ENCODE results near the gene FBLN5. TPM values are rescaled to one million over a fixed set of nuclear protein-coding genes. Genes with fewer than 3 reads are reported as not detected.

FBLN5 gene
- total RNA-seq, 1 experiment from 2014 or later, result 0.90 TPM

DNA sequence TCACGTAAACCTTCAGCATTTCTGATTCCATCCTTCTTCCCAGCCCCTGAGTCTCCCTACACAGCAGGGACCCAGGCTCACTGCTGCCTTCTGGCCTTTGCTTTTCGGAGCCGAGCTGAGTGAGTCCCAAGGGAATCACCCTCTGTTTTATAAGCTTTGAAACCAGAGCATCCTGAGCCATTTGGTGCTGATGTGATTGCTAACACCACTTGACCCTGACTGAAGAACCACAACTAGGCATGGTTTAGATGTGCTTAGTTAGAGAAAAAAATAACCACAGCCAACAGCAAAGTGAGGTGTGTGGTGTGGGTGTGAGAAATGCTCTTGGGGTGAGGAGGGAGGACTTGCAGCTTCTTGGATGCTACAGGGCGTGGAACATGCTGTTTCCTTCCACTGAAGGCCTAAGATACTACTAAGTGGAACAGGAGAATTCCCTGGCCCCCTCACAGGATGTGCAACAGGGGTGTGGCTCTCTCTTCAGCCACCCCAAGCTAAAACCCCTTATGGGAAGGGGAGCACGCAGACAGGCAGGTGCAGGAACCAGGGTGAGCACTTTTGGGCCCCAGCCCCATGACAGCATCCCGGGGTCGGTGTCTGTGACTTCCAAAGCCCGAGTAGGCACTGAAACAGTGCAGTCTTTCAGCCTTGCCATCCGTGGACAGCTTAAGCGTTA is 80.0 kb downstream of the FBLN5 start, which contains the start of gene TC2N:
TSS of gene TC2N (minus strand) at position 221 of the 673 bp plus-strand sequence. CDS start 53,767 bp downstream, outside the sequence.
- CTCF ChIA-PET, result interaction anchor here (0.5 to 0.8 kb wide), 2 partner anchors 25 to 360 kb away, joined by 3 read pairs; no protein-coding TSS in a partner anchor
- H3K27me3 Mint-ChIP-seq (ENCODE audit: unreplicated experiment), result no peaks in the 10 kb centered on the region
- H3K4me3 Mint-ChIP-seq (ENCODE audit: low read depth, unreplicated experiment), result no peak within 1 kb of the TSS
- peaks cover 22% of the 10 kb centered on the region for H3K4me1 Mint-ChIP-seq (ENCODE audit: low read depth, unreplicated experiment)
- H3K36me3 Mint-ChIP-seq (ENCODE audit: insufficient read depth, unreplicated experiment), result peaks cover 7% of the 10 kb centered on the region
- H3K9me3 Mint-ChIP-seq (ENCODE audit: low read depth, unreplicated experiment), result no peaks in the 10 kb centered on the region
- no TSS peak for BruUV-seq (replicated peaks)
- TF ChIP-seq CTCF (IDR thresholded peaks at IDR 0.05; ENCODE audit: unreplicated experiment), result no peak
- intact Hi-C loops (cut with micrococcal nuclease; ENCODE audit: unreplicated experiment), result no loop called here
- H3K27ac Mint-ChIP-seq (ENCODE audit: unreplicated experiment), result no peak within 1 kb of the TSS
- no peak for DNase-seq

DNA sequence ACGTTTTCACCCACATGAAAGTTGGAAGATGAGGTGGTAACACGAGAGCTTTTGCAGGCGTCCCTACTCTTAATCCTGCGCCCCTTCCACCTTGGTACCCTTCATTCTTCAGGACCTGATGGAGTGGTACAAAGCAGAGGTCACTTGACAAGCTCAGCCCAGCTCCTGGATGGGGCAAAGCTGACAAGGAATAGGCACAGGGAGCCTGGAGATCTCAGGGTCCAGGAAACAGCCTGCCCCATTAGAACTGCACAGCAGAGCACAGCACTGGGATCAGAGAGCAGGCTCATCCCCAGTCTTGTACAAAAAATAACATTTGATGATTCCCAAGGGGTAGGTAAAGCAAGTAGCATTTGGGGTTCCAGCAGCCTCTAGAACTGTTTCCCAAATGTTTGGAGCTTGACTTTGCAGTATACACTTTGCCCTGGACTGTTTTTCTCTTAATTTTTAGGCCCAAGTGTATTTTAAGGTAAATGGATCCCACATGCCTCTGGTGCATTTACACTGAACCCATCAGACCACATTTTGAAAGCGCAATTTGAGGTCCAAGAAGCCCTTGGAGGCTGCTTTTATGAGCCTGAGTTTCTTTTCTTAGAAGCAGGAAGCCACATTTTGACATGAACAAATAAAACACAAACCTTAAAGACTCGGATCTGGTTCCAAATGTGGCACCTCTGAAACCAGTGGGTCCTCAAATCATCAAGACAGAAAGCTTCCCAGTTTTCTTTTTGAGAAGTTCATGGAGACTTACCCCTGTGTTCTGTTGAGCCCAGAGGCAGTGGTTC is 80.8 kb downstream of the FBLN5 start:
- no peaks in the 10 kb centered on the region for H3K27me3 Mint-ChIP-seq (ENCODE audit: unreplicated experiment)
- CTCF ChIA-PET, result interaction anchor here (0.5 to 0.8 kb wide), 2 partner anchors 24 to 359 kb away, joined by 3 read pairs; no protein-coding TSS in a partner anchor
- H3K4me1 Mint-ChIP-seq (ENCODE audit: low read depth, unreplicated experiment), result peaks cover 16% of the 10 kb centered on the region
- DNase-seq, result no peak
- no peak overlapping the region for H3K27ac Mint-ChIP-seq (ENCODE audit: unreplicated experiment)
- no peak for TF ChIP-seq CTCF (IDR thresholded peaks at IDR 0.05; ENCODE audit: unreplicated experiment)
- no peaks in the 10 kb centered on the region for H3K36me3 Mint-ChIP-seq (ENCODE audit: insufficient read depth, unreplicated experiment)
- no TSS peak for BruUV-seq (replicated peaks)
- no peaks in the 10 kb centered on the region for H3K9me3 Mint-ChIP-seq (ENCODE audit: low read depth, unreplicated experiment)
- intact Hi-C loops (cut with micrococcal nuclease; ENCODE audit: unreplicated experiment), result no loop called here
- H3K4me3 Mint-ChIP-seq (ENCODE audit: low read depth, unreplicated experiment), result no peak overlapping the region

DNA sequence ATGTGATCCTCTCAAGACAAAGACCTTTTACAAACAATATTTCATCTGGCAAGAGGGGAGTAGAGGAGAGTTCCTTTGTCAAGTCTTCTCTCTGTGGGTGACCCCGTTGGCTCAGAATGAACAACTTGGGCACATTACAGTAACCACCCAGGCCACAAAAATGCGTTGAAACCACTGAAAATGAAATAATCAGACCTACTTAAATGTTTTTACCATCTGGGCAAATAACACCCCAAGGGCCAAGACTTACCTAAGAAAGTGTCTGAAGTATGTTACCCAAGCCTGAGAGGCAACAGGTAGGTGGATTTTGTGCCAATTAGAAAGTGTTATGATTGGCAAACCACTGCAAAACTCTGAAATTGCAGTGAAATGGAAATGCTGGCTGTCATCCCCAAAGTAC is 81.4 kb downstream of the FBLN5 start:
- Mint-ChIP-seq H3K4me3 (ENCODE audit: low read depth, unreplicated experiment) (no peak overlapping the region), H3K27me3 (ENCODE audit: unreplicated experiment) (no peaks in the 10 kb centered on the region), H3K4me1 (ENCODE audit: low read depth, unreplicated experiment) (peaks cover 16% of the 10 kb centered on the region), H3K9me3 (ENCODE audit: low read depth, unreplicated experiment) (no peaks in the 10 kb centered on the region), H3K27ac (ENCODE audit: unreplicated experiment) (no peak overlapping the region), H3K36me3 (ENCODE audit: insufficient read depth, unreplicated experiment) (no peaks in the 10 kb centered on the region)
- DNase-seq, result no peak
- no peak for TF ChIP-seq CTCF (IDR thresholded peaks at IDR 0.05; ENCODE audit: unreplicated experiment)
- no TSS peak for BruUV-seq (replicated peaks)
- intact Hi-C loops (cut with micrococcal nuclease; ENCODE audit: unreplicated experiment), result no loop called here
- CTCF ChIA-PET, result no interaction called here

DNA sequence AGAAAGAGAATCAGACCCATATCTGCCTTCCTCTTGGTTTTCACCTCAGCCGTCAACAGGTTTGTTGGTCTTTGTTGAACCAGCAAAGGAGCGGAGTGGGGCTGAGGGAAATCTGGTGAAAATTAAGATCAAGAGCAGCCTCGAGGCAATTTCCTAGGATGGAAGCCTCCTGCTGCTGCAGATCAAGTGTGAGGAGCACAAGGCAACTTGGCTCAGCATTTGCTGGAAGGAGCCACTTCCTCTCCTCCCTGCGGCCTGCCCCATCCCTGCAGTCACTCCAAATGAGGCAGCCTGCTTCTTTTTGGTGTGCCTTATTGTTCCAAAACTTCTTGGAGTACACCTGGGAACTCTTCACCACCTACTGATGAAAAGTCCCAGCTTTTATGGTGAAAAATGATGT is 85.1 kb downstream of the FBLN5 start:
- TF ChIP-seq CTCF (IDR thresholded peaks at IDR 0.05; ENCODE audit: unreplicated experiment), result no peak
- Mint-ChIP-seq H3K4me1 (ENCODE audit: low read depth, unreplicated experiment) (peaks cover 17% of the 10 kb centered on the region), H3K27ac (ENCODE audit: unreplicated experiment) (no peak overlapping the region), H3K36me3 (ENCODE audit: insufficient read depth, unreplicated experiment) (no peaks in the 10 kb centered on the region), H3K27me3 (ENCODE audit: unreplicated experiment) (no peaks in the 10 kb centered on the region), H3K9me3 (ENCODE audit: low read depth, unreplicated experiment) (no peaks in the 10 kb centered on the region), H3K4me3 (ENCODE audit: low read depth, unreplicated experiment) (no peak overlapping the region)
- BruUV-seq (replicated peaks), result no TSS peak
- intact Hi-C loops (cut with micrococcal nuclease; ENCODE audit: unreplicated experiment), result no loop called here
- DNase-seq, result no peak
- CTCF ChIA-PET, result no interaction called here

All from Calu3 (cell line).